H1 (cell line): ENCODE measurements around the gene RARB. TPM values are rescaled to one million over a fixed set of nuclear protein-coding genes. Genes with fewer than 3 reads are reported as not detected.

Source experiments
- CTCF ChIA-PET: fragments of 300-600 bp; sonication (Branson Sonifier 250); formaldehyde crosslinking; loops from one replicate; lab custom pipeline; 2021; ENCODE audit not compliant: partially characterized antibody; lab: Charles Lee
- POLR2A ChIA-PET: fragments of 300-600 bp; sonication (Branson Sonifier 250); formaldehyde crosslinking; loops from one replicate; lab custom pipeline; 2021; ENCODE audit warnings: inconsistent platforms; ENCODE audit not compliant: partially characterized antibody; lab: Charles Lee
- DNase-seq, 2 experiments: peaks; one replicate each; pipeline versions ENCODE4 v3.0.0 to v3.0.0-alpha.2; 2010 to 2022; ENCODE audit warnings: low spot score in 2 of 2, low read depth in 1 of 2, mixed read lengths in 1 of 2
- FAIRE-seq: peaks from 2 replicates; lab custom pipeline; 2011; peaks lifted over from hg19 to GRCh38; lab: Jason Lieb, UNC
- H2AFZ ChIP-seq: 2 replicates; pipeline ENCODE4 v1.8.1; 2012; ENCODE audit warnings: low read length, inconsistent platforms
- H2AK5ac ChIP-seq: 2 replicates; pipeline ENCODE4 v1.6.1; 2013; ENCODE audit warnings: low read depth, low read length
- H2BK120ac ChIP-seq: replicated peaks from 2 replicates; pipeline ENCODE3; 2013; ENCODE audit warnings: low read depth, low read length, inconsistent platforms
- H2BK12ac ChIP-seq: 2 replicates; pipeline ENCODE4 v1.6.1; 2013; ENCODE audit warnings: low read depth, low read length
- H2BK15ac ChIP-seq: 2 replicates; pipeline ENCODE4 v1.6.1; 2013; ENCODE audit warnings: low read length
- H2BK20ac ChIP-seq: 2 replicates; pipeline ENCODE4 v1.6.1; 2013; ENCODE audit warnings: low read length
- H2BK5ac ChIP-seq: 2 replicates; pipeline ENCODE4 v1.6.1; 2013; ENCODE audit warnings: low read depth, low read length
- H3K14ac ChIP-seq: 2 replicates; pipeline ENCODE4 v1.6.1; 2013; ENCODE audit warnings: inconsistent platforms; ENCODE audit not compliant: insufficient read length
- H3K18ac ChIP-seq: 2 replicates; pipeline ENCODE4 v1.6.1; 2013; ENCODE audit warnings: low read length; ENCODE audit errors: extremely low read depth
- H3K23ac ChIP-seq: 2 replicates; pipeline ENCODE4 v1.6.1; 2013; ENCODE audit warnings: inconsistent platforms; ENCODE audit not compliant: insufficient read length
- H3K23me2 ChIP-seq: 2 replicates; pipeline ENCODE4 v1.6.1; 2013; ENCODE audit warnings: low read depth, low read length
- H3K27ac ChIP-seq: 2 replicates; pipeline ENCODE4 v1.6.1; 2011; ENCODE audit warnings: low read depth, low read length, inconsistent platforms
- H3K27me3 ChIP-seq, 4 experiments: replicated peaks in 1 of 4; 1 replicate in 1 of 4; 2 replicates in 3 of 4; pipeline versions ENCODE4 v1.6.1 to v1.8.1; 2011 to 2013; ENCODE audit warnings: low read length in 3 of 4, mild to moderate bottlenecking in 3 of 4, inconsistent platforms in 2 of 4, mixed read lengths in 2 of 4, moderate library complexity in 1 of 4; ENCODE audit not compliant: control insufficient read depth in 3 of 4, insufficient read depth in 3 of 4; ENCODE audit errors: extremely low read depth in 1 of 4
- H3K36me3 ChIP-seq, 4 experiments: 2 replicates each; pipeline versions ENCODE4 v1.6.1 to v1.8.1; 2011 to 2013; ENCODE audit warnings: mild to moderate bottlenecking in 4 of 4, low read length in 3 of 4, moderate library complexity in 2 of 4, control low read depth in 1 of 4, inconsistent platforms in 1 of 4; ENCODE audit not compliant: insufficient read depth in 4 of 4, control insufficient read depth in 2 of 4
- H3K4ac ChIP-seq: replicated peaks from 2 replicates; pipeline ENCODE3; 2013; ENCODE audit warnings: low read length, low read depth, mixed read lengths, inconsistent platforms; ENCODE audit not compliant: insufficient read length
- H3K4me1 ChIP-seq, 4 experiments: replicated peaks in 1 of 4; 1 replicate in 1 of 4; 2 replicates in 3 of 4; pipeline versions ENCODE4 v1.6.1 to v1.8.1; 2011 to 2013; ENCODE audit warnings: low read length in 3 of 4, inconsistent platforms in 2 of 4, mixed read lengths in 1 of 4; ENCODE audit not compliant: insufficient read depth in 4 of 4, control insufficient read depth in 3 of 4
- H3K4me2 ChIP-seq, 2 experiments: 2 replicates each; pipeline versions ENCODE4 v1.6.1 to v1.8.1; 2011 to 2013; ENCODE audit warnings: low read depth in 2 of 2, low read length in 2 of 2, control low read depth in 1 of 2, inconsistent platforms in 1 of 2, mild to moderate bottlenecking in 1 of 2; ENCODE audit not compliant: insufficient read depth in 1 of 2
- H3K4me3 ChIP-seq, 4 experiments: fragments of 200-600, 300-600 bp in 1 of 4; sonication (generic), shearing (Covaris generic), sonication (Bioruptor Twin) in 1 of 4; 2 replicates each; pipeline versions ENCODE4 v1.5.1 to v1.8.1; 2011 to 2016; ENCODE audit warnings: low read length in 4 of 4, low read depth in 3 of 4, control low read depth in 2 of 4, inconsistent platforms in 2 of 4, mild to moderate bottlenecking in 2 of 4, mixed read lengths in 1 of 4, moderate library complexity in 1 of 4; ENCODE audit not compliant: insufficient read depth in 2 of 4; ENCODE audit errors: extremely low read depth in 1 of 4
- H3K56ac ChIP-seq: replicated peaks from 2 replicates; pipeline ENCODE3; 2013; ENCODE audit warnings: low read depth, mild to moderate bottlenecking, mixed read lengths, low read length, inconsistent platforms; ENCODE audit not compliant: insufficient read length
- H3K79me1 ChIP-seq: 2 replicates; pipeline ENCODE4 v1.6.1; 2013; ENCODE audit warnings: low read depth, low read length, control low read depth
- H3K79me2 ChIP-seq, 2 experiments: 2 replicates each; pipeline versions ENCODE4 v1.6.1 to v1.8.1; 2012 to 2013; ENCODE audit warnings: low read length in 2 of 2, mild to moderate bottlenecking in 2 of 2, inconsistent platforms in 1 of 2; ENCODE audit not compliant: insufficient read depth in 2 of 2, control insufficient read depth in 1 of 2
- H3K9ac ChIP-seq, 4 experiments: replicated peaks in 1 of 4; 1 replicate in 1 of 4; 2 replicates in 3 of 4; pipeline versions ENCODE4 v1.6.1 to v1.8.1; 2011 to 2013; ENCODE audit warnings: low read depth in 3 of 4, low read length in 3 of 4, control low read depth in 2 of 4, mild to moderate bottlenecking in 2 of 4, moderate library complexity in 2 of 4, inconsistent platforms in 1 of 4; ENCODE audit errors: extremely low read depth in 1 of 4
- H3K9me3 ChIP-seq, 2 experiments: 2 replicates each; pipeline versions ENCODE4 v1.6.1 to v1.8.1; 2012 to 2013; ENCODE audit warnings: mild to moderate bottlenecking in 2 of 2, moderate library complexity in 2 of 2, control low read depth in 1 of 2, inconsistent platforms in 1 of 2, low read depth in 1 of 2, low read length in 1 of 2, mixed read lengths in 1 of 2; ENCODE audit not compliant: insufficient read depth in 2 of 2
- H4K20me1 ChIP-seq, 2 experiments: replicated peaks in 1 of 2; 2 replicates each; pipeline versions ENCODE3 to v1.8.1; 2011 to 2013; ENCODE audit warnings: inconsistent platforms in 2 of 2, low read length in 2 of 2, mild to moderate bottlenecking in 1 of 2; ENCODE audit not compliant: insufficient read depth in 2 of 2, control insufficient read depth in 1 of 2
- H4K5ac ChIP-seq: 2 replicates; pipeline ENCODE4 v1.6.1; 2013; ENCODE audit warnings: low read length, low read depth, mixed read lengths, inconsistent platforms; ENCODE audit not compliant: insufficient read length
- H4K8ac ChIP-seq: 2 replicates; pipeline ENCODE4 v1.8.0; 2013; ENCODE audit warnings: mild to moderate bottlenecking, moderate library complexity, low read length, inconsistent platforms; ENCODE audit not compliant: insufficient read depth; ENCODE audit errors: extremely low read depth
- H4K91ac ChIP-seq: replicated peaks from 2 replicates; pipeline ENCODE3; 2013; ENCODE audit warnings: low read length, mixed read lengths, inconsistent platforms; ENCODE audit not compliant: insufficient read length
- GTF2F1 ChIP-seq: IDR thresholded peaks from 2 replicates; pipeline ENCODE4 v1.6.1; 2012; ENCODE audit warnings: low read depth, low read length, improper control_type of control experiment, borderline replicate concordance
- WGBS, 2 experiments: shearing (Covaris generic) in 1 of 2; methylation state at CpG; one replicate each; pipeline versions ENCODE4 v1.1.6 to v1.1.7; 2013 to 2015; ENCODE audit warnings: low lambda C conversion rate in 2 of 2, mixed read lengths in 2 of 2, inconsistent platforms in 1 of 2, low coverage in 1 of 2, missing lambda C conversion rate in 1 of 2; ENCODE audit not compliant: insufficient replicate concordance in 2 of 2, insufficient coverage in 1 of 2, insufficient read length in 1 of 2; ENCODE audit errors: extremely low coverage in 1 of 2, missing lambda C conversion rate in 1 of 2; 5-methylcytosine and 5-hydroxymethylcytosine counted together
- polyA plus RNA-seq, 7 experiments: library from polyadenylated mRNA; depleted of rRNA in 3 of 7; stranded (reverse) in 5 of 7; unstranded in 2 of 7; fragments of >200 nt in 5 of 7; fragments of 200-250 nt in 2 of 7; gene quantifications; 1 replicate in 5 of 7; 2 replicates in 1 of 7; 4 replicates in 1 of 7; pipeline versions ENCODE4 v1.2.1 to v1.2.3, GENCODE V29; 2011 to 2013; ENCODE audit warnings: missing spikeins in 2 of 7, mixed read lengths in 2 of 7
- total RNA-seq: library from RNA; stranded (reverse); fragmentation: NEBNext Ultra II Directional; extraction: Animal tissue kit (Norgen Biotek cat#: 25700); gene quantifications from 2 replicates; pipeline ENCODE4 v1.2.1, GENCODE V29; 2021

Gene RARB
- total and polyA plus RNA-seq, 2 of the 8 experiments (the other 6 are each of a cell fraction or from before 2014, with no cell fraction given) = 0.15 to 0.22 TPM

- POLR2A ChIA-PET = no interaction called here
- H3K9ac ChIP-seq = no peak overlapping the region
These were observed 80.4 kb downstream of the RARB start for GRCh38 chr3:25508433-25508832.

More at GRCh38 chr3:25508433-25508832, 80.4 kb downstream of the RARB start:
- Histone ChIP-seq H2AFZ (no peak overlapping the region), H4K20me1 (no peaks in the 10 kb centered on the region), H2BK120ac (no peak overlapping the region), H3K9me3 (no peaks in the 10 kb centered on the region), H2AK5ac (no peak overlapping the region), H3K27me3 (no peaks in the 10 kb centered on the region), H3K79me2 (no peaks in the 10 kb centered on the region), H4K8ac (no peak overlapping the region), H2BK5ac (no peak overlapping the region), H3K36me3 (no peaks in the 10 kb centered on the region), H3K23me2 (no peaks in the 10 kb centered on the region), H3K4me1 (no peaks in the 10 kb centered on the region), H3K23ac (no peak overlapping the region), H3K18ac (no peak overlapping the region), H2BK15ac (no peak overlapping the region), H3K4ac (no peak overlapping the region), H4K5ac (no peak overlapping the region), H2BK12ac (no peak overlapping the region), H3K4me2 (no peak overlapping the region), H3K14ac (no peak overlapping the region), H3K56ac (no peak overlapping the region), H3K4me3 (no peak overlapping the region), H3K79me1 (no peaks in the 10 kb centered on the region), H2BK20ac (no peak overlapping the region), H3K27ac (no peak overlapping the region), H4K91ac (no peak overlapping the region)
- TF ChIP-seq GTF2F1 = no peak
- FAIRE-seq (no peak), DNase-seq (no peak)
- CTCF ChIA-PET = interaction anchor here (0.7 to 1.7 kb wide), 6 partner anchors 8 to 86 kb away, joined by 3 to 6 read pairs (median 3); no protein-coding TSS in a partner anchor
- WGBS, 2 experiments = 85% methylated on average over 1 of the region's 1 CpG; no CpG with 5 or more reads in 1 of the 2 experiments
